Effector CD8-positive, alpha-beta T cell (primary cell): Measurements from ENCODE around the gene CELF4.
"Not testable (repeated sequence)": the region's sequence is repeated elsewhere in the genome, so short reads cannot be mapped to it uniquely, and the experiment has no call there.

ENCODE experiments used
- DNase-seq: peaks from one replicate; lab custom pipeline; 2025; lab: John Stamatoyannopoulos, UW

The CELF4 gene

DNA sequence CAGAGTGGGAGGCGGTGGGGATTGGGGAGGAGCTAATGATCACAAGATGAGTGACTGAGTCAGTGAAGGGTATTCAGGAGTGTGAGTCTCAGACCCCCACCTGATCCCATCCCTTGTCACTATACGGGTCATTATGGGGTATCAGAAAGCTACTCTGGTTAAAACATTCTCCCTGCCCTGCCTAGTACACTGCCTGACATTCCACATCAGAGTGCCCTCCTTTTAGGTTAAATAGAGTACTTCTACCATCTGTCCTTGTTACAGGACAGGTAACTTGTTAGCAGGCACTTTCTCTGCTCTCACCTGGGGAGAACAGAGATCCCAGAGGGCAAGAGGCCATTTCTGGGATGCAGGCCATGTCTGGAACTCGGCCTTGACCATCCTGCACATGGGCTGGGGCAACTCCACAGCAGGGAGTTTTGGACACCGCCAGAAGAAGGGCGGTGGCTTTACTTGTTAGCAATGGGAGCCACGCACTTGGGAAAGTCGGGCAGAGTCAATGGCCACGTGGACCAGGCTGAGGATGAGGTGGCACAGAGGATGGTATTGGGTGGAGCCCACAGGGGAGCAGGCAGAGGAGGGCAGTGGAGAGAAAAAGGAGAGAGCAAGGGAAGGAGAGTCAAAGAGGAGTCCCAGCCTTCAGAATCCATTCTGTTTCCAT lies 98.5 kb downstream of the CELF4 start:
- DNase-seq: no peak

DNA sequence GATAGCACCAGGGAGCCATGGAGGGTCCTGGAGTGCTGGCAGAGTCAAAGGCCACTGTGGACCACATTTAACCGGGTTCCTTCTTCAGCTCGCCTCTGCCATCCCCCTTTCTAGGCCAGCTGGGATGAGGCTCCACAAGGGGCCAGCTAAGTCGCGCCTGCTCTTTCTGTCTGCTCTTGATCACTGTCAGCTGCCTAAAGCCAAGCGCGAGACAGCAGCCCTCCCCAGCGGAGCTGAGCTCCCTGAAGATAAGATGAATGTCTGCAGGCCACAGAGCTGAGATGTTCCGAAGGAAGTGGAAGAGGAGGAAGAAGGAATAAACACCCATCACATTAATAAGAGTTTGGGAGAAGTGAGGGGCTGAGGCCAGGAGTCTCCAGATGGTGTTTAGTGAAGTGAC lies 99.6 kb downstream of the CELF4 start:
- DNase-seq: no peak

DNA sequence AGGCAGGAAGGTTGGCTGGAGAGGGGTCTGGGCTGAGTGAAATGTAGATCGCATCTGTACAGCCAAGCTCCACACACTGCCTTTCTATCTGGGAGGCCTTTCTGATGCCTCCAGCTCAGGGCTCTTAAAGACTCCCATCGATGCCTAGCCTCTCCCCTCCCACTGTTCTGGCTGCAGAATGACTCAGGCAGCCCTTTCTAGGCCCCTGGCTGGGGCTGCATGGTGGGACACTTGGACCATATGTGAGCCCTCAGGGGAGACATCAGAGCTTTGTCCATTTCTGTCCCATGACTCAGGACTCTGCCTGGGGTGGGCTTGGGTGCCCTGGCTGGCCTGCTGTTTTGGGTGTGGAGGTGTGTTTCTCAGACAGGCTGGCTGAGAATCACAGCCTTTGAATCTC lies 101.3 kb downstream of the CELF4 start:
- DNase-seq: no peak

DNA sequence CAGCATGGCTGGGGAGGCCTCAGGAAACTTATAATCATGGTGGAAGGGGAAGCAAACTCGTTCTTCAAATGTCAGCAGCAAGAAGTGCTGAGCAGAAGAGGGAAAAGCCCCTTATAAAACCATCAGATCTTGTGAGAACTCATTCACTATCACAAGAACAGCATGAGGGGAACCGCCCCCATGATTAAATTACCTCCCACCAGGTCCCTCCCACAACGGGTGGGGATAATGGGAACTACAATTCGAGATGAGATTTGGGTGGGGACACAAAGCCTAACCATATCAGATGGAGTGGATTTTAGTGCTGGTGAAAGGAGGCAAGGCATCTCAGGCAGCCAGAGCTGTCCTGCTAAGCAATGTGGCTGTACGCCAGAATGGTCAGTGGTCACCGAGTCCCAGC lies 104.3 kb downstream of the CELF4 start:
- DNase-seq: not testable (repeated sequence)

DNA sequence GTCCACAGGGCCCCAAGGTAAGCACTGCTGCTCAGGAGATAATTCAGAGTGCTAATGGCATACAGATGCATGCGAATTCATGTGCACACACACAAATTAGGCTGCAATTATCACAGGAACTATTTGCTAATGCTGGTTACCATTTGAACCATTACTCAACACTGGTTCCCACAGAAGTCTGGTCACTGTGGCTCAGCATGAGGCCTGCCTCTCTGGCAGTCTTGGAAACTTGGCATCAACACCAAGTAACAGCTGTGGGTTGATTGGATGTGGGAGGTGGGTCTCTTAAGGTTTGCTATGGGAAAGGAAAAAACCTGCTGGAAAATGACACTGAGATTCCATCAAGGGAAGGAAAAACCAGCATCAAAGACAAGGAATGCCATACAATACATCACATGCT lies 105.0 kb downstream of the CELF4 start:
- no peak for DNase-seq

DNA sequence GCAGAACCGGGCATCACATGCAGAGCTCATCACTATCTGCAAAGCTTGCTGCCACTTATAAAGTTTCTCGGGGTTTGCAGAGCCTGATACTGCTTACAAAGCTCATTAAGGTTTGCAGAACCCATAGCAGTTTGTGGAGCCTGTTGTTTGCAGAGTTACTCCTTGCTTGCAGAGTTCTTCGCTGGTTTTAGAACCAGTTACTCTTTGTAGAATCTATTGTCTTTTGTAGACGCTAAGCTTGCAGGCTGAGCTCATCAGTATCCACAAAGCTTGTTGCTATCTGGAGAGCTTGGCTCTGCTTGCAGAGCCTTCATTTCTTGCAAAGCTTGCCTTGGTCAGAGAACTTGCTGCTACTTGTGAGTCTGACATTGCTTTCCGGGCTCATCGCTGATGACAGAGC lies 106.9 kb downstream of the CELF4 start:
- DNase-seq: no peak

DNA sequence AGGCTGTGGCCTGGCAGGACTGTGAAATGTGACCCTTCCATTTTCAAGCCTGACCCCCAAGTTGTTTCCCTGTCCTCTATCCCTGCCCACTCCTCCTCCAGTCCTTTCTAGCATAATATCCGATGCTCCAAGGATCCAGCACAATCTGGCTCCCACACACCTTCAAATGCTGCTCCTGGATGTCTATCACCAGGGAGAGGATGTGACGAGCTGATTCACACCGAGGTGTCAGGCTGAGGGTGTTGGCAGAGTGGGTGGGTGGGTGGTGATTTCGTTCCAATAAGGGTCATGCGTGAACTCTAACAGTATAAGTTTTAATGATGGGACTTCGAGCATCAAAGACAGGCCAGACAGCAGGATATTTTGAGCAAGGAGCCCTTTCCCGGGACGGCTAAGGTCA lies 107.8 kb downstream of the CELF4 start:
- no peak for DNase-seq

DNA sequence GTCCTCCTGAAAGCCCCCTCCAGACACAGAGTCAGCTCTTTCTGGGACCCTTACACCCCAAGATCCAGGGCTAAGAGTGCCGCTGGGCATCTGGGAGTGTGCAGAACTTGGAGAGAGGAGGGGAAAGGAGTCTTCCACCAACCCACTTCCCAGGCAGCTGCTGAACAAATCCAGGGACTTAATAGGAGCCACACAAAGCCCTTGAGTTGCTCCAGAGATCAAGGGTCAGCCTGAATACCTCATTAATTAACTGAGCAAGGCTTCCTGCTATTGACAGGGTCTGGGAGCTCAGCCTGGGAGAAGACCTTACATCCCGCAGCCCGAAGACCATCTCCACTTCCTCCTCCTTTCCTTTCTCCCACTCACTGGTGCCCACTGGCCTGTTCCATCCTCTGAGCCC lies 108.3 kb downstream of the CELF4 start:
- no peak for DNase-seq

DNA sequence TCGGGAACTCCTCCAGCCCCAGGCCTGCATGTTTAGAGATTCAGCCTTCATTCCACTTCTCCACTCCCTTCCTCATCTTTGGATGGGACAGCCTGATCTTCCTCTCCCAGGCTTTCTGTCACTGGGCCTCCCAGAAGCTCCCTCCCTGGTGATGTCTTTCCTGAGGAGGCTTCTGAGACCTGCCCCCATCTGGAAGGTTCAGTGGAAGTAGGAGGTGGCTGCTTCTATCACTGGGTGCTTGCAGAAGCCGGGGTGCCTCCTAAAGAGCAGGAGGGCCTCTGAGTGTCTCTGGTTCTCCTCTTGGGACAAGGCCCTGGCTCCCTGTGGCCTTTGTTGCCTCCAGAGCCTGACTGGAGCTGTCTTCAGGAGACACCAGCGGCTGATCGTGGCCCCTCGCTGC lies 108.7 kb downstream of the CELF4 start:
- DNase-seq: no peak

DNA sequence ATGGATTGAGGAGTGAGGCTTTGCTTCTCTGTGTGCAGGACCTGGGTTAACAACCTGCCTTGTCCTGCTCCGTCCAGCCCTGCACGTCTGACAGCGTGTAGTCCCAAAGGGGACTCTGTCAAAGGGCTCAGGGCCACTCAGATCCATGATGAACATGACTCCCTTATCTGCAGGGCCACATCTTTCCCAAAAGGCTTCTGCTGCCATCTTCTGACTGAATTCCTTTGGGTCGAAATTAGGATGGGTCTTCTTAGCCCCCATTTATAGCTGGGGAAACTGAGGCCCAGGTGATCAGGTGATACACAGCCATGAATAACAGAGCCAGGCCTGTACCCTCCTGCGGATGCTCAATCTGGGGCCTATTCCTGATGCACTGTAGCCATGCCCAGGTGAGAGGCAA lies 109.2 kb downstream of the CELF4 start:
- DNase-seq: no peak

DNA sequence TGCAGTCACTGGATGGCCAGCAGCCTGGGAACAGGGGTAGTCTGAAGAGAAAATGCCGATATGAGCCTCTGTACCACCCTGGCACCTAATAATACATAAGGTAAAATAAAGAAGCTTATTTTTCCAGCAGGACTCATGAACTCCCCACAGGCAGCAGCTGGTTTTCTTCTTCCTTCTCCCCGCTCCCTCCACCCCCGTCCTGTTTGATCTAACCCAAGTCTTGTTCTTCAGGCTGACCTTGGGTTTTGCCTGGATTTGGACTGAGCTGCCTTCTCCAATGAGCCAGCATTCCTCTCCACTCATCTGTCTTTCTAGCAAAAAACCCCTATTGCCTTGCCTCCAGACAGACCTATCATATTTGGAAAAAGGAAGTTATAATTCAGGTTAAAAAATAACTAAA lies 111.8 kb downstream of the CELF4 start:
- DNase-seq: no peak

DNA sequence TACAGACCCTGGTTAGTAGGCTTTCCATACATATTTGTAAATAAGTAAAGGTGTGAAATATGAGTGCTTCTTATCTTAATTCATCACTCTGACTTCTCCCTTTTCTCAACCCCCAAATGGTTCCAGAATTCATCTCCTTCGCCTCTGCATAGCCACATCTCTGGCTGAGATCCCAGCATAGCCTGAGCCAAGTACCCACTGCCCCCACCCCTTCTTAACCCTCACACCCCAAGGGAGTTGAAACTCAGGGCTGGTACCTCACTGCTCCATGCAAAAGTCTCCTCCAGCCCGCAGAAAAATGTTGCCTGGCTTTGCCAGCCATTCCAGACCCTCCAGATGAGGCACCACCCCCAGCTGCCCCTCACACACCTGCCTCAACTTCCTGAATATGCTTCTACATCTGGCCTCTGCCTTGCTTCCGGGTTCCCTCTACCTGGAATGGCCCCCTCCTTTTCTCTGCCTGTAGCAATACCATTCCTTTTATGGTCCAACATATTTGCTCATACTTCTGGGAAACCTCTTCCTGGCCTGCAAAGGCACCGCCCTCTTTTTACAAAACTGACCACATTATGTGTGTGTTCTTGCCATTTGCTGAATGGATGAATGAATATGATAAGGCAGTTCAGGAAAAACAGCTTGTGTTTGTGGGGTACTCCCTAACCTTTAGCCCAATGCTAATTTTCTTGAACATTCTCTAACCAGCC lies 112.8 kb downstream of the CELF4 start:
- DNase-seq: no peak

DNA sequence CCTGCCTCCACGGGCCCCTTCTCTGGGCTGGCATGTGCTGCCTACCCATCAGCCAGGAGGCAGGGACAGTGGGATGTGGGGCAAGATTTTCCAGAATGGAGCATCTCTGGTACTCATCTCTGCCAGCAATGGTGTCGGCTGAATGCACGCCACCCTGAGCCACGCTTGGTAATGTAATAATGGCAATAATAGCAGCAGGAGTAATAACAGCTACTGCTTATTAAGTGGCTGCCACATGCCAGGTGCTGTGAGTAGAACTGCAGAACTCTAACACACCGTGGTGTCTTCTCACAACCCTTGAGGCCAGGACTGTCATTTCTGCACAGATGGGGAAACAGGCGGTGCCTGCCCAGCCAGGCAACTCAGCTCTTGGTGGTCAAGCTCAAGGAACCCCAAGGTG lies 113.6 kb downstream of the CELF4 start:
- no peak for DNase-seq

DNA sequence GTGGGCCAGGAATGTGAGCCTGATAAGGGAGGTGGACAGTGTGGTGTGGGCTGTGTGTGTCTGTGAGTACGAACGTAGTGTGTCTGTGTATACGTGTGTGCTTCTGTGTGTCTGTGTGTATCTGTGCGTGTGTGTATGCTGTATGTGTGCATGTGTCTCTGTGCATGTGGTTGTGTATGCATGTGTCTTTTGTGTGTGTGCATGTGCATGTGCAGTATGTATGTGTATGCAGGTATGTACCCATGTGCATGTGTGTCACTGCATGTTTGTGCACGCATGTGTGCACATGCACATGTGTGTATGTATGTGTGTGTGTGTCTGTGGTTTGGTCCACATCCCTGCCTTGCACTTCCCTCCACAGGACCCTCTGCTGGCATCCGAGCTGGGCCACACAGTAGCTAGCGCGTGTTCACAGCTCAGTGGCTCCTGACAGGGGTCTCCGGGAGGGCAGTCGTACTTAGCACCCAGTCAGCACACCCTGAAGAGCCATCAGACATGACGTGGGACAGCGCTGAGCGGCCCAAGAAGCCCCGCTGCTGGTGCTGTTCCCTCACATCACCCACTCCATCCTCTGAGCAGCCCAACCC lies 114.3 kb downstream of the CELF4 start:
- DNase-seq: no peak

DNA sequence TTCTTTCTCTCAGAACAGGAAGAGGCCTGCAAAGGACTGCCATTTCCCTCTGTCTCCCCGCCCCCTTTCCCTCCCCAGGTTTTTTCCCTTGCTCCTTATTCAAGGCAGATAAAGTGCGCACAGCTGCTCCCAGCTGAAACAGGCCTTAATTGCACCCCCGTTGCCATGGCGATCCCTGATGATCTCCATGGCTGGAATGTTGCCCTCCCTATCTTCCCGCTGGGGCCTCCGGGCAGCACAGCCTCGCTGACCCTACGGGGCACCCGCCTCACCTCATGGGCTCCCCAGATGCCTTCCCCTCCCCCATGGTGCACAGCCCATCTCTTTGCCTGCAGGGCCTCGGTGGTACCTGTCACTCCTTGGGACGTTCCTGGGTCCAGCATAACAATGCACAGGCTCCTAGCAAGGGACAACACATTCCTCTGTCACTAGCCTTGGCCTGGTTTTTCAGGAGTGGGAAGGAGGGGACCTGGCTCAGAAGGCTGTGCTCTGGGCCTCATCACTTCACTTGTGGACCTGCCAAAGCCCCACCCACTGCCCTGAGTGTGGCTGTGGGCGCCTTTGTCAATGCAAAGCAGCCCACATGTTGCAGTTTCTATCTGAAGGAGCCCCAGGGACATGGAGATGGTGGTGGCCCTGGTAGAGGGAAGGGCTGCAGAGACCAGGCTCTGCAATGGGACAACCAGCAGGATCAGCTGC lies 115.0 kb downstream of the CELF4 start:
- no peak for DNase-seq

DNA sequence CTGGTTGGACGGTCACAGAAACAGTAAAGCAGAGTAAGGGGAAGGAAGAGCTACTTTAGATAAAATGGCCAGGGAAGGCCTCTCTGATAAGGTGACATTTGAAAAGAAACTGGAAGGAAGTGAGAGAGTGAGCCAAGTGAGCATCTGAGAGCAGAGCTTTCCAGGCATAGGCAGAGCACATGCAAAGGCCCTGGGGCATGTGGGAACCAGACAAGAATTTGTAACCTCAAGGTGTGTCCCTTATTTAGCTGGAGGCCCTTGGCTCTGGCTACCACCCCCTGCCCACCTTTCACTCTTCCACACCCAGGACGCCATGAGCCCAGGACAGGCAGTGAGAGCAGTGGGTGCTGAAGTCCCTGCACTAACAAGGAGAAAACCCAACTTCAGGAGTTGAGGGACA lies 116.0 kb downstream of the CELF4 start:
- no peak for DNase-seq

DNA sequence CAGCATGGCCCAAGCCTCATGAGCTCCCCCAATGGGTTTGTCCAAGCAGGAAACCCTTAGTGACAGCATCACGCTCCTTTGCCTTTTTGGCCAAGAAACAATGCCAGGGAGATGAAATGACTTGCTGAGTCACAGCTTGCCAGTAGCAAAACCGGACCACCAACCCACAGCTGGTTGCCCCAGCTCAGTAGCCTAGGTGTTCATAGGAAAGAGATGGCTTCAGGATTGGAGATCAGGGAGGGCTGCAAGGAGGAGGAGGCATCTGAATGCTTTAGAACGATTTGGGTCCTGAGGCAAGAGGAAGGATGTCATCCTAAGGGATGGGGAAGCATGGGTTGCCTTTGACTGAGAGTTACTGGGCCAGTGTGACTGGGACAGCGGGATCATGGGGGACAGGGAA lies 116.7 kb downstream of the CELF4 start:
- no peak for DNase-seq

DNA sequence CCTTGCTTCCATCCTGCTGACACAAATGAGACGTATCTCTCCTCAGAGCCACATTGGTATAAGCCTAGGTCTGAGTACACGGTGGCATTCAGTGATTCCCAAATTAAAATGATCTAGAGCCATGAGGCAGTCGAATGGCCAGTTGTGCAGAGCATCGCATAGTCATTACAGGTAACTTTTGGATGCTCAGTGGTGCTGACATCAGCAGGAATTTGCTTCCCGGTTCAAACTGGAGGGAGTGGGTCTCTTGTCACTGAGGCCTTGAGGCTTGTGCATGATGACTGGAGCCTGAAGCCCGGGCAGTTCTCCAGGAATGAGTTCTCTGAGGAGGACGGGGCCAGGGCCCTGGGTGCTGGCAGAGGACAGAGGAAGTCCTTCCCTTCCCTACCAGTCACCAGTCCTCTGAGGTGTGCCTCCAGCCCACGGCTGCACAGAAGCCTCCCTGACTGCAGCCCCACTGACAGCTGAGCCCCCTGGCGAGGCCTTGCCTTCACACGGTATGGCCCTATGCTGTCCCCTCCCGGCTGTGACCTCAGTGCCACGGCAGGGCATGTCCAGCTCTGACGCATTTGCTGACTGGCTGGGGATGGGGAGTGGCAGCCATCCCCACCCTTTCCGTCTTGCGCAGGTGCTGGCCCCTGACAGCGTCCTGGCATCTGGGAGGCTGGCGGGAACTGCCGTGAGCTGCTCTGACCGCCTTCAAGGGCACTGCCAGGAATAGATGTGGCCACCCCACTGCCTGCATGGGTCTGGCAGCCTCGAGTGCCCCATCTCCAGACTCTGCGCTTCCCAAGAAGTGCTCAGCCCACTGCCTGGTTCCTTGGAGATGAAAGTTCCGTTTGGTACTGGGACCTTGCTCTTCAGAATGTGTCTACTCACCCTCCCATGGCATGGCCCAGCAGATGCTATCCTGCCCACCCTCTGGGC lies 117.4 kb downstream of the CELF4 start:
- DNase-seq: no peak

DNA sequence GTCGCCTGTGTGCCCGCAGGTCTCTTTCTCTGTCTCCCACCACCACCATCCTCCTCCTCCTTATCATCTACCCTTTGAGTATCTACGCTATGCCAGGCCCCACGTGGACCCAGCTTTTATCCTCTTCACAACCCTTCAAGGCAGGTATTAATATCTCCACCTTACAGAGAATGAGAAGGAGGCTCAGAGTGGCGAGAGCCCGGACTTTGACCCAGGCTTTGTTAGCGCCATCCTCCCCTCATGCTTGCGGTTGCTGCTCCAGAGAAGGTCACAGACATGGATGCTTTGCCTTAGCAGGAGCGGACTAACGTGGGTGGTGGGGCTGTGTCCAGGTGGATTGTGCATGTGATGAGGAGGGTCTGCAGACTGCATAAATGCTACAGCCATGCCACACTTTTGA lies 119.8 kb downstream of the CELF4 start:
- no peak for DNase-seq

DNA sequence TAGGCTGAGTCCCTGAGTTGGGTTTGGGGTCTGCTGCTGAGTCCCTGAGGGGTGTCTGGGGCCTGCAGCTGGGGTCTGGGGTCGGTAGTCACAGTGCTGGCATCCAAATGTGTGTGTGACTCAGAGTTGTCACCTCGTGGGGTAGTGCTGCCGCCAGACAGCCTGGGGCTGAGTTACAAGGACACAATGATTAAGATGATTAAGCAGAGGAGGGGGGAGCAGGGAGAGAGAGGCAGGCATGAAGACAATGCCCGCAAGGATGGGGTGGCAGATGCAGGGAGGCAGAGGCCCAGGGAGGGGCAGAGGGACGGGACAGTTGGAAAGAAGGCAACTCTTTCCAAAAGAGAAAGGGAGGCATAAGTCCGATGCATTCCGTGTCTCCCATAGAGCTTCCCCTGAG lies 120.2 kb downstream of the CELF4 start:
- DNase-seq: no peak

DNA sequence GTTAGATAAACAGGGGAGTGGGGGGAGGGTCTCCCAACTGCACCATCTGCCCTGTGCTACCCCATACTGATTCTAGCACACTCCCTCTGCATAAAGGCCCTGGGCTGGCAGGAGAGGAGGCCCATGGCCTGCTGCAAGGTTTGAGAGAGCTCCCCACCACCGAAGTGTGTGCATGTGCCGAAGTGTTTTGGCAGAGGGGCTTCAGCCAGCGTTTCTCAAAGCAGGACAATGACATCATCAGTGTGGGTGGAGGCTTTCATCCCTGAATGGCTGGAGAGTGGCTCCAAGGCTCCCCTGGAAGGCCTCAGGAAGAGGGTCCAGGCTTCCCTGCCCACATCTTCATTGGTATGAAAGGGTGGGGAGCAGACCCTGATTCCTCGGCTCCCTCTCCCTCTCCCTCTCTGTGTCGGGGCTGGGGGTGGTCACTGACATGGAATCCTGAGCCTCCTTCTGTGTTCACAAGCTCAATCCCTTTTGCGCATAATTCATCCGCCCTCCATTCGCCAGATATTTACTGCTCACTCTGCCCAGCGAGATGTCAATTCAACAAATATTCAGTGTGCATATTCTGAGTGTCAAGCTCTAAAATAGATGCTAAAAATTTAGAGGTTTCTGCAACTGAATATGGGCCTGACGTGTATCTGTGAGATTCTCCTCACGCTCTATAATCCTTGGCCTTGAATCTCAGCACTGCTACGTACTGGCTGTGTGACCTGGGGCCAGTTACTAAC lies 122.1 kb downstream of the CELF4 start:
- DNase-seq: no peak
